Effector CD4-positive, alpha-beta T cell (primary cell): ENCODE measurements around the gene TWNK.

ENCODE experiments used
- DNase-seq: peaks from one replicate; pipeline ENCODE4 v3.0.0-alpha.2; 2020

Gene TWNK

DNA sequence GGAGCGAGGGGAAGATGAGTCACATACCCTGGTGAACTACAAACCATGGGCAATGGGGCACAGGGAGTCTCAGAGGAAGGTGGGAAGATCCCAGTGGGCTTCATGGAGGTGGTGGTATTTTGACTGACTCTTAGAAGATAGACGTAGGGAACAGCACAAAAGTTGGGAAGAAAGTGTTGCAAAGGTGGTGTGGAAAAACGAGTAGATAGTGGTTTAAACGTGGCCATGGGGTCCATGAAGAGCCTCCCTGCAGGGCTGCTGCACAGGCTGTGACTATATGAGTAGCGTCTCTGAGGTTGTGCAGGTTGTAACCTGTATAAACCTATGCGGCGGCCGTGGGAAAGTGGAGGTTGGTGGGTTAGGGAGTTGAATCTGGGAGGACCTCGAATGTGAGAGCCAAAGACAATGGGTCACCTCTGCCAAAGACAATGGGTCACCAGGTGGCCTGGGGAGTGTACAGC is 26.1 kb downstream of the TWNK start:
- no peak for DNase-seq

- peak; percentile 72 for DNase-seq
Observed at GRCh38 chr10:101014230-101014884, 27.0 kb downstream of the TWNK start.

DNA sequence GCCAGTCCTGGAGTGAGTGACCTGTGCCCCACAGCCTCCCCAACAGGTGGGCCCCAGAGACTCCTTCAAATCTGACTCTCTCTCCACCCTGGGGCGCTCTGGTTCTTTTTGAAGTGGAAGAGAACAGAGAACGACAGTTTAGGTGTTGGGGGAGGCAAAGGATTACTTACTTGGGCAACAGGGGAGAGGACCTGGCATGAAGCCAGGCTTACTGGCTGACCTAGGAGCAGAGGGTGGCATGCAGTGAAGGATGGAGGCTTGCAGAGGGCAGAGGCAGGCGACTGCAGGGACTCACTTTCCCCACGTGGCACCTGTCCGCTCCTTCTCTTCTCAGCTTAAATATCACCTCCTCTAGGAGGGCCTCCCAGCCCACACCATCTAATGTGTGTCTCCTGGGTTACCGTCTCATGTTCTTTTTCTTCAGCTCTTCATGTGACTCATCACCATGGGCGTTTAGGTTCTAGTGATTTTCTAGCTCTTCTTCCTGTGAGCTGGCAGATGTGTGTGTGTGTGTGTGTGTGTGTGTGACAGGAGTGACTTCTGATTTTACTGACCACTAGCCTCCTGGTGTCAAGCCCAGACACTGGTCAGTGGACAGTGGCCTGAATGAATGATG is 27.7 kb downstream of the TWNK start:
- DNase-seq, result no peak

DNA sequence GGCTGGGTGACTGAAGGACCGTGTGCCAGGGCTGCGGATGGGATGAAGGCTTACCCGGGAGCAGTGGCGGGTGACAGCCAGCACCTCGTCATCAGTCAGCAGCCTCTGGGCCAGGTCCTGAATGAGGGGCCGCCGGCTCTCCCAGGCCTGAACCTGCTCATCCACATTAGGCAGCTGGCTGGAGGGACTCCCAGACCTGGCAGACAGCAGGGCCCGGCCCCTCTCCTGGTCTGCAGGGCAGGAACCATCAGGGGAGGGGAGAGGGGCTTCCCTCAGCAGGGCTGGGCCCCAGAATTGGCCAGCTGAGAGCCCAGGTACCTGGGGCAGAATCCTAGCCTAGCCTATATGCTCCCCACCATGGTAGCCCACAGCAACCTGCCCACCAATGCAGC is 28.2 kb downstream of the TWNK start:
- DNase-seq, result no peak

GRCh38 chr10:101016814-101017213 is 29.5 kb downstream of the TWNK start:
- no peak for DNase-seq

DNA sequence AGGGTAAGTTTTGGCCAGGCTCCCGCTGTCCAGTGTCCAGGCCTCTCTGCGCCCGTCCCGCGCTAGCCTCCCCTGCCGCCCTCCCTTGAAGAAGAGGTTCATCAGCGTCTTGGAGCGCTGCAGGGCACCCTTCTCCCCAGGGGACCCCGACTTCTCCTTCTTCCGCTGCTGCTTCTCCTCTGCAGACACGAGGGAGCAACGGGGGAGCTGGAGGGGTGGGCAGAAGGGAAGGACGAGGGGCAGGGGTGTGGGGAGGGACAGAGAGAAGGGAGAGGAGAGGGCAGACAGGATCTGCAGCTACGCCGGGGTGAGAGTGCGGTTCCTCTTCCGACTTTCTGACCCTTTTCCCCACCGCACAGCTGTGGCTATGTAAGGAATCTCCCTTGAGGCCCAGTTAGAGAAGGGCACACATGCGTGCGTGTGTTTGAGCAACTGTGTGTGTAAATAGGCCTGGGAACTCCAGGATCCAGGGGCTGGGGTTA is 30.8 kb downstream of the TWNK start:
- no peak for DNase-seq

GRCh38 chr10:101018600-101019439 is 31.5 kb downstream of the TWNK start:
- peak; percentile 62 for DNase-seq

DNA sequence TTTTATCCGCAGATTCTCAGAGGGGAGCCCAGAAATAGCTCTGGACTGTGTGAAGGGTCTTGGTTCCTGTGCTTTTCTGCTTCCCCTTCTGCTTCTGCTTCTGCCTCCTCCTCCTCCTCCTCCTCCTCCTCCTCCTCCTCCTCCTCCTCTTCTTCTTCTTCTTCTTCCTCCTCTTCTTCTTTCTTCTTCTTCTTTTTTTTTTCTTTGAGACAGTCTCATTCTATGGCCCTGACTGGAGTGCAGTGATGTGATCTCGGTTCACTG is 32.0 kb downstream of the TWNK start:
- no peak for DNase-seq

- no peak for DNase-seq
Observed at GRCh38 chr10:101020427-101021075, 33.2 kb downstream of the TWNK start.

DNA sequence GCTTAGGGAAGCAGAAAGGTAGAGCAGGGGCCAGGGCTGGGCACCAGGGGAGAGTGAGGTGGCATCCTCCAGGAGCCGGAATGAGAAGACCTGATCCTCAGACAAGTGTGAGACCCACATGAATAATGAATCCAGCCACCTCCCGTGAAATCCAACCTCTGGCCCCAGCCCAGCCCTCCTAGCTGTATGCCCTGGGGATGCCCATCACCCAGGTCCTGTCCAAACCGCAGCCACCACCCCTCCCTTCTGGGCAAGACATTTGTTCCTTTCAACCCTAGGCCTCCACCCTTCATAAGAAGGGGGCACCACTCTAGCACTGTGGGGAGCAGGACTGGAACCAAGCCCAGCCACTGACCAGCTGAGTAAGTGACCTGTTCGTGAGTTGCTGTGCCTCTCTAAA is 33.9 kb downstream of the TWNK start:
- DNase-seq, result no peak

DNA sequence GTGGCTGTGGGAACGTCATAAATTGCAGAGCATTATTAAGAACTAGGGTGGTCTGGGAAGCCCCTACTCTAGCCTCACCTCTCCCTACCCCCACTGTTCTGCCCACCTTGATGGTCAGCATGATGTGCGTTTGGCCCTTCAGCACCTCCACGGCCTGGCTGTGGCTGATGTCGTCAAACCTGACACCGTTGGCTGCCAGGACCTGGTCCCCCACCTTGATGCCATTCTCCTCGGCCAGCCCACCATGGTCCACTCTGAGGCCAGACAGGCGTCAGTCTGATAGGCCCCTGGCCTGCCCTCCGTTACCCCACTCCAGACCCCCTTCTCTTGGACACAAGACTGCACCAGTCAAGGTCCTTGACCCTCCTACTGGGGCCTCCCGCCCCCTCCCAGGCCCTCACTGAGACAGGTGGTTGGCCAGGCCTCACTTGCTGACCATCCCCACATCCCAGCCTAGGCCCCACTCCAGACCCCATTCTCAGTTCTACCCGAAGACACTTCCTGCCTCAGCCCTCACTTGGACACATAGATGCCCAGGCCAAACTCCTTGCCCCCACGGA is 34.4 kb downstream of the TWNK start:
- DNase-seq, result no peak

GRCh38 chr10:101022967-101023705 is 35.8 kb downstream of the TWNK start:
- DNase-seq, result no peak

- DNase-seq, result no peak
Observed at GRCh38 chr10:101027106-101027720, 39.9 kb downstream of the TWNK start.

DNA sequence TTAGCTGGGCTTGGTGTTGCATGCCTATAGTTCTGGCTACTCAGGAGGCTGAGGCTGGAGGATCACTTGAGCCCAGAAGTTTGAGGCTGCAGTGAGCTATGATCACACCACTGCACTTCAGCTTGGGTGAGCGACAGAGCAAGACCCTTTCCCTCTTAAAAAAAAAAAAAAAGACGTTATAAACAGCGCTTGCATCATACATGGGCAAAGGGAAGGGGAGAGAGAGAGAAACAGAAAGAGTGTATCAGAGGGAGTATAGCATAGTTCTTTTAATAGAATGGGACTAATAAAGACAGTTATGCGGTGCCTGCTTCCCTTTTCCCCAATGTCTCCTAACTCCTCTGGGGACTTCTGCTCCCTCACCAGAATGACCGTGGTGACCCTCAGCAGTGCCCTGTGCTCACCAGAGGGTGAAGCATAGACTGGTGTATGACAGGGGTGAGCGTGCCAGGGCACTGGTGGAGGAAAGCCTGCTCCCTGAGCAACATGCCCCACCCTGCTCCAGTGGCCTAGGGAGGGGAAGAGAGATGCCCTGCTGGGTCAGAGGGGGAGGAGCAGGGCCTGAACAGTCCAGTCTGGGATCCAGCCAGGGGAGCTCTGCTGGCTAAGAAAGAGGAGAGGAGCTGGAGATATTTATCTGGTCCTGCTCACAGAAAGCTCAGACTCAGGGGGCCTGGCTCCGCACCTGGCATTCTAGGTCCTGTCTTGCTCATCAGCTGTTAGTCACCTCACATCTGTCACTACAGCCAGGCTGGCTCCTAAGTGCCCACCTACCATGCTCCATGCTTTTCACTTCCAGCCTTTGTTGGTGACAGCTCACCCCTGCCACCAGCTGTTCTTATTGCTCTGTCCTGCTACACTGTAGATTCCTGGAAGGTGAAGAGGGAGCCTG is 41.3 kb downstream of the TWNK start:
- no peak for DNase-seq

DNA sequence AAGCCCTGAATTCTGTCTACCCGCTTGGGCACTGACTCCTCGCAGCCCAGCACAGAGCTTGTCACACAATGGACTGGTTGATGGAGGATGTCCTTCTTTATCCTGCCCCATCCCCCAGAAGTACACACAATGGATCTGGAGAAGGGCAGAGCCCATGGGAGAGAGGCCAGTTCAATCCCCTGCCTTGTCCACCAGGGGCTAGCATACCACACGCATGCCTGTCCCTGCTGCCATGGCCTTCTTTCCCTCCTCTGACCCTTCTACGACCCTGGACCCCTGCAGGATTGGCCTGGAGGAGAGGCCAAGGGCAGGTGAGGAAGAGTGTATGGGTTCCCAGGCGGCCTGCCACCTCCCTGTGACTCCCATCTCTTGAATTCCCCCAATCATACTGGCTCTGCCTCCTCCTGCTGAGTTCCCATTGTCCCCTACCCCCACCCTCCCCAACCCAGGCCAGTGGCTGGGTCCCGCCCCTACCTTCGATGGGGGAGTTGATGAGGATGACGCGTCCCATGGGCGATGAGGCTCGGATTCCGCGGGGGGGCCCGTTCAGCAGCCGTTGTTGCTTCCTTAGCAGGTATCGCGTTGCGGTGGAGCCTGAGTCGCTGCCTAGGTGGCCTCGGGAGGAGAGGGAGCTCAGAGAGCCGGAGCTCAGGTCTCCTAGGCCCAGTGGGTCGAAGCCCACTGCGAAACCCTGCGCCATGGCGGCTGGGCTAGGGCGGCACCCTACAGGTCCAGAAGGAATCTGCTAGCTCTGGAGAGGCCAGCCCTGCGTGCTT is 42.4 kb downstream of the TWNK start:
- no peak for DNase-seq

DNA sequence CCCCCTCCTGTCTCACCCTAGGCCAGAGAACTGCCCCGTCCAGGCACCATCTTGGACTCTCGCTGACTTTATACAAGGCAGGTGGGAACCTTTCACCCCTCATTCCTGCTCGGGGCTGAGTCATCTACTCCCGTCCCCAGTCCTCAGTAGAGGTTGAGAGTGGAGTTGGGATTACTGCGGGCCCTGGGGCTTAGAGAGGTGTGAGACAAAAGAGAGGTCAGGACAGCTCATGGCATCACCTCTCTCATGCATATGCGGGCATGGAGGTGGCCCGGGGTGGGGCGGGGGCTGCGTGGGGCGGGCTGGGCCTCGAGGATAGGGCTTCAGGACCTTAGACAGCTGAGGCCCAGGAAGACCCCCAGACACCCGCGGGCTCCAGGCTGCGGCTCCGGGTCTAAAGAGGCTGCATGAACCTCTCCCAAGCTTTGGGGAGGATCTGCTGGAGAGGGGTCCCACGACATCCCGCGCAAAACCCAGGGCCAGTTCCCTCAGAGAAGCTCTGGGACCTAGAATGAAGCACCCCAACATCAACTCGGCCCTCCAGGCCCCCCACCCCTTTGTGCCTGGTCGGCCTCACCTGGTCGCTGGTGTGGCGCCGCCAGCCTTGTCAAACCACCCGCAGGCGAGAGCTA is 43.3 kb downstream of the TWNK start:
- no peak for DNase-seq

- DNase-seq, result peak; percentile 97
Observed at GRCh38 chr10:101031128-101031795, 43.9 kb downstream of the TWNK start, which contains the start of the genes PDZD7 and SFXN3. Gene PDZD7 (minus strand): TSS chr10:101031129. CDS start chr10:101030219, 910 bp downstream. Gene SFXN3 (plus strand): TSS chr10:101031234. CDS start chr10:101034695, 3,461 bp downstream.

DNA sequence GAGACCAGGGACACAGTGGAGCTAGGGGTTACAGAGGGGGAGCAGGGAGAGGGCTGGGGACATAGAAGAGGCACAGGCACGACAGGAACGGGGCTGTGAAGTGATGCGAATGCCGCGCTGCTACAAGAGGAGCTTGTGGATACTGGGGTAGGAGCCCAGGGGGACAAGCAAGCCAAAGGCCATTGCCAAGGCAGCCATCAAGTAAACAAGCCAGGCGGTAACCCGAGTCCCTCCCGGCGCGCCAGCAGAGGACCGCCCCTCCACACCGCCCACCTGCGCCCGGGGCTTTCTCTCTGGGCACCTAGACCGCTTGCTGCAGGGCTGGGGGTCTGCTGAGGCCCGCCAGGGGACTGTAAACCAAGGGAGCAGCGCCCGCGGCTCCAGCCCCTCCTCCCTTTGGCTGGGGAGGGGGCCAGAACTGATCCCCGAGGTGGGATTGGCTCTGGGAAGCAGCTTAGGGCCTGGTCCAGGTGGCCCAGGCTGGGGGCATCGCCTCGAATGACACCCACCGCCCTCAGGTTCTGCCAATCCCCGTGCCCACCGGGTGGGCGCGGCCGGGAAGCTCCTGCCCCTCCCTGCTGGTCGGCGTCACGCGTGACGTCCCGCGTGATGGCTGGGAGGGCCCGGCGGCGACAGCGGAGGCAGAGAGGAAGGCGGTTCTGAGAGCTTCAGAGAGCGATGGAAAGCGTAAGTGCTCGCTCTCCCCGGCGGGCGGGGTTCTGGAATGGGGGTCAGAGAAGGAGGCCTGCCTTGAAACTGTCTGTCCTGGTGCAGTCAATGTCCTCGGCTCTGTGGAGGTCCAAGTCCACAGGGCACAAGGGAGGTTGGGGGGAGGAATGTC is 44.7 kb downstream of the TWNK start:
- DNase-seq, result peak; percentile 81
